GM06990 (cell line): ENCODE measurements around the gene MRPS33.

Source experiments
- DNase-seq: peaks from one replicate; pipeline ENCODE4 v3.0.0-alpha.2; 2011; ENCODE audit not compliant: insufficient read length; ENCODE audit errors: extremely low read depth
- H3K27me3 ChIP-seq: replicated peaks from 2 replicates; pipeline ENCODE4 v1.6.0; 2011; ENCODE audit warnings: low read length; ENCODE audit not compliant: control insufficient read depth, insufficient read depth
- H3K36me3 ChIP-seq: 2 replicates; pipeline ENCODE4 v1.5.1; 2011; ENCODE audit warnings: low read length; ENCODE audit not compliant: control insufficient read depth, insufficient read depth
- H3K4me3 ChIP-seq: replicated peaks from 2 replicates; pipeline ENCODE4 v1.5.1; 2011; ENCODE audit warnings: low read depth, mild to moderate bottlenecking, control low read depth, low read length
- CTCF ChIP-seq: IDR thresholded peaks from 2 replicates; pipeline ENCODE4 v1.5.1; 2011; ENCODE audit warnings: low read length, control low read depth, mild to moderate bottlenecking, inconsistent platforms; ENCODE audit not compliant: insufficient read depth, poor library complexity, severe bottlenecking

Gene MRPS33

GRCh38 chr7:141014524-141015395, at the start of gene MRPS33:
TSS of gene MRPS33 (minus strand) at chr7:141014952. CDS start at chr7:141010633, 4,319 bp downstream.
- Histone ChIP-seq H3K36me3 (no peaks in the 10 kb centered on the region), H3K27me3 (no peaks in the 10 kb centered on the region), H3K4me3 (peak within 1 kb of the TSS; percentile 80)
- peak; percentile 92 for TF ChIP-seq CTCF
- peak; percentile 95 for DNase-seq

- Histone ChIP-seq H3K27me3 (no peaks in the 10 kb centered on the region), H3K36me3 (no peaks in the 10 kb centered on the region), H3K4me3 (no peak overlapping the region)
- no peak for TF ChIP-seq CTCF
- no peak for DNase-seq
Measured at GRCh38 chr7:141057788-141058187, 43.0 kb upstream of the MRPS33 start.

GRCh38 chr7:141055146-141055545, 40.4 kb upstream of the MRPS33 start:
- no peak for TF ChIP-seq CTCF
- no peak for DNase-seq
- Histone ChIP-seq H3K36me3 (no peaks in the 10 kb centered on the region), H3K4me3 (no peak overlapping the region), H3K27me3 (no peaks in the 10 kb centered on the region)

GRCh38 chr7:141053626-141054025, 38.9 kb upstream of the MRPS33 start:
- no peak for DNase-seq
- no peaks in the 10 kb centered on the region for H3K27me3 ChIP-seq
- no peaks in the 10 kb centered on the region for H3K36me3 ChIP-seq
- no peak for TF ChIP-seq CTCF
- no peak overlapping the region for H3K4me3 ChIP-seq

- Histone ChIP-seq H3K4me3 (no peak overlapping the region), H3K36me3 (no peaks in the 10 kb centered on the region), H3K27me3 (no peaks in the 10 kb centered on the region)
- no peak for DNase-seq
- no peak for TF ChIP-seq CTCF
Measured at GRCh38 chr7:141045842-141046620, 31.3 kb upstream of the MRPS33 start.
